ES-I3 (cell line): ENCODE results near the gene TMEM225B.
"Not testable (repeated sequence)": the region's sequence is repeated elsewhere in the genome, so short reads cannot be mapped to it uniquely, and the experiment has no call there.

ENCODE experiments used
- H3K36me3 ChIP-seq: 2 replicates; pipeline ENCODE4 v1.6.1; 2013; ENCODE audit warnings: mild to moderate bottlenecking, low read length, control low read depth, moderate library complexity; ENCODE audit not compliant: insufficient read depth
- H3K4me1 ChIP-seq: 2 replicates; pipeline ENCODE4 v1.6.1; 2013; ENCODE audit warnings: mild to moderate bottlenecking, control low read depth, low read length; ENCODE audit not compliant: insufficient read depth
- H3K9ac ChIP-seq: 2 replicates; pipeline ENCODE4 v1.6.1; 2013; ENCODE audit warnings: low read depth, mild to moderate bottlenecking, low read length, moderate library complexity
- H3K9me3 ChIP-seq: 2 replicates; pipeline ENCODE4 v1.6.1; 2013; ENCODE audit warnings: mild to moderate bottlenecking, low read length, moderate library complexity; ENCODE audit not compliant: control insufficient read depth, insufficient read depth

Gene TMEM225B

GRCh38 chr7:99597762-99598501, at the start of gene TMEM225B:
Gene TMEM225B, plus strand, starts transcription at chr7:99598267. Its CDS starts 6,122 bp downstream, at chr7:99604389.
- H3K36me3 ChIP-seq = no peaks in the 10 kb centered on the region

GRCh38 chr7:99549545-99549944, 48.5 kb upstream of the TMEM225B start:
- not testable (repeated sequence) for H3K4me1 ChIP-seq, H3K9ac ChIP-seq, H3K36me3 ChIP-seq

More at GRCh38 chr7:99597762-99598501, at the start of gene TMEM225B:
- Histone ChIP-seq H3K9me3 (no peaks in the 10 kb centered on the region), H3K4me1 (no peaks in the 10 kb centered on the region), H3K9ac (peak within 1 kb of the TSS; percentile 49; the same call in 1 of the 2 replicates)

GRCh38 chr7:99551334-99551733, 46.7 kb upstream of the TMEM225B start:
- H3K4me1 ChIP-seq = no peaks in the 10 kb centered on the region
- no peaks in the 10 kb centered on the region for H3K36me3 ChIP-seq
- H3K9me3 ChIP-seq = no peaks in the 10 kb centered on the region
- peak overlapping the region; percentile 90 for H3K9ac ChIP-seq

More at GRCh38 chr7:99549545-99549944, 48.5 kb upstream of the TMEM225B start:
- H3K9me3 ChIP-seq = not testable (repeated sequence)

GRCh38 chr7:99551767-99552463, 46.2 kb upstream of the TMEM225B start, which contains the start of gene FAM200A:
Gene FAM200A, minus strand, starts transcription at chr7:99552114. Its CDS starts 3,707 bp downstream, at chr7:99548407.
- H3K9me3 ChIP-seq = no peaks in the 10 kb centered on the region
- H3K4me1 ChIP-seq = no peaks in the 10 kb centered on the region
- no peaks in the 10 kb centered on the region for H3K36me3 ChIP-seq
- H3K9ac ChIP-seq = peak within 1 kb of the TSS; percentile 90

- Histone ChIP-seq H3K9me3 (no peaks in the 10 kb centered on the region), H3K4me1 (peaks cover 4% of the 10 kb centered on the region; the same call in 1 of the 2 replicates), H3K36me3 (no peaks in the 10 kb centered on the region), H3K9ac (no peak overlapping the region)
Observed at GRCh38 chr7:99553039-99553438, 45.0 kb upstream of the TMEM225B start.

- H3K4me1 ChIP-seq = peaks cover 4% of the 10 kb centered on the region
- H3K36me3 ChIP-seq = no peaks in the 10 kb centered on the region
- H3K9me3 ChIP-seq = no peaks in the 10 kb centered on the region
- H3K9ac ChIP-seq = no peak overlapping the region
Observed at GRCh38 chr7:99554939-99555338, 43.1 kb upstream of the TMEM225B start.

- peaks cover 22% of the 10 kb centered on the region for H3K36me3 ChIP-seq
- H3K9ac ChIP-seq = peak overlapping the region; percentile 99
- no peaks in the 10 kb centered on the region for H3K9me3 ChIP-seq
- peaks cover 8% of the 10 kb centered on the region for H3K4me1 ChIP-seq
Observed at GRCh38 chr7:99557196-99557607, 40.9 kb upstream of the TMEM225B start.

- Histone ChIP-seq H3K9me3 (no peaks in the 10 kb centered on the region), H3K36me3 (peaks cover 24% of the 10 kb centered on the region), H3K4me1 (peaks cover 12% of the 10 kb centered on the region), H3K9ac (peak overlapping the region; percentile 99)
Observed at GRCh38 chr7:99557940-99558305, 40.1 kb upstream of the TMEM225B start.

- Histone ChIP-seq H3K4me1 (peaks cover 12% of the 10 kb centered on the region), H3K36me3 (peaks cover 24% of the 10 kb centered on the region), H3K9ac (peak within 1 kb of the TSS; percentile 99), H3K9me3 (no peaks in the 10 kb centered on the region)
Observed at GRCh38 chr7:99558306-99559174, 39.5 kb upstream of the TMEM225B start, which contains the start of gene ZNF655. Gene ZNF655, plus strand, starts transcription at chr7:99558642. Its CDS starts 1,918 bp downstream, at chr7:99560560.

GRCh38 chr7:99559175-99559915, 38.7 kb upstream of the TMEM225B start:
- Histone ChIP-seq H3K9me3 (no peaks in the 10 kb centered on the region), H3K9ac (peak overlapping the region; percentile 99), H3K4me1 (peaks cover 12% of the 10 kb centered on the region), H3K36me3 (peaks cover 32% of the 10 kb centered on the region)

GRCh38 chr7:99560834-99561736, 37.0 kb upstream of the TMEM225B start:
- H3K9me3 ChIP-seq = no peaks in the 10 kb centered on the region
- H3K4me1 ChIP-seq = peaks cover 12% of the 10 kb centered on the region
- H3K36me3 ChIP-seq = peaks cover 36% of the 10 kb centered on the region
- no peak overlapping the region for H3K9ac ChIP-seq

GRCh38 chr7:99561737-99562051, 36.4 kb upstream of the TMEM225B start:
- Histone ChIP-seq H3K36me3 (peaks cover 39% of the 10 kb centered on the region), H3K4me1 (peaks cover 12% of the 10 kb centered on the region), H3K9ac (no peak overlapping the region), H3K9me3 (no peaks in the 10 kb centered on the region)
